ENCODE results near the gene ADCY1.

- TF ChIP-seq CTCF (IDR thresholded peaks at IDR 0.05): no peak
- no peak for TF ChIP-seq POLR2A (IDR thresholded peaks at IDR 0.05)
Measured at GRCh38 chr7:45681596-45682357, 107.6 kb downstream of the ADCY1 start.

Measured in Peyer's patch (tissue), 4 donors.